HG02798 (cell line): ENCODE data around the gene PLXNA2.
A peak's percentile ranks its signal among the peaks of the same experiment; 100 is the strongest.

ENCODE experiments used
- ATAC-seq: cut with Tn5 transposase; IDR thresholded peaks from one replicate; pipeline ENCODE4 v1.9.1; 2021; ENCODE audit warnings: mild to moderate bottlenecking; ENCODE audit not compliant: unreplicated experiment, poor library complexity

The PLXNA2 gene

DNA sequence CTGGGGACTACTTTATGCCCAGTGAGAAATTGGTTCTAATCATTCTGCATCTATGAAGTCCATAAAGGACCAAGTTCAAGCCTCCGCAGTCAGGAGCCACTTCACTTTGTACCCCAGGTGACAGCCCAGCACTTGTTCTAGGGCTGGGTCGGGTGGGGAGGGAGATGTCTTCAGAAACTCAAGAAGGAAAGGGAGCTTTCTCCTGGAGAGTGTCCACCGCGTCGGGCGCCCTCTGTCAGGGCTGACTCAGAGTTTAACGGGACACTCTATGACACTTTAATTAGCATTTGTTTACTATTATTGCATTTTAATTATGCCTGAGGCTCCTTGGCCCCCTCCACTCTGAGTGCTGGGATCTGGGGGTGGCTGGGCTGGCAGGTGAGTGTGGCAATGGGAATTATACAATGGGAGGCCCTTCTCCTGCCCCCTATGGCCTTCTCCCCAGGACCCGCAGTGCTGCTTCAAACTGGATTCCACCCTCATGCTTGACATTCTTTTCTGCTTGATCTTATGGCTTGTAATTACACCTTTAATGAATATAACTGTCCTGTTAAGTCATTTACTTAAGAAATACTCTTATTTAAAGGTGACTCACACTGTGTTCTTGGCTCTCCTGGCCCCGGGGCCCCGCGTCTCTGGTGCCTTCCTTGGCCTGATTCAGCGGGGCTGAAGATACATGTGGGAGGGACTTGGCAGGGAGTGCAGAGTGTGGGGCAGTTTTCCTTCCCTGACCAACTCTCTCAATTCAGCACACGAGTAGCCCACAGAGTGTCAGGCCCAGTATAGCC, 136.6 kb downstream of the PLXNA2 start:
- no peak for ATAC-seq

DNA sequence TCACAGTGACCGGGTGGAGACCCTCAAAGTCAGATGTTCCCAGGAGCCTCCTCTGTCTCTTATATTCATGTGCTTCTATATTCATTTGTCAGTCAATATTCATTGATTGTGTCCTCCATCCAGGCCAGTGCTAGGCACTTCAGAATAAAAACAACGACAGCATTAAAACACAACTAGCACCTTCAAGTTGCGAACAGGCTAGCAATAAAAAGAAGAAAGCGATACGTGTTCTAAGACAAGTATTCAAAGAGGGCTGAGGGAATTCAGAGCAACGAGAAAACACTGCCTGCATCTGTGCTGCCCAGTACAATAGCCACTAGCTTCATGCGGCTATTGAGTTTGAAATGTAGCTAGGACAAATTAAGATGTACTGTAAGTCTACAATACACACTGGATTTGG, 138.0 kb downstream of the PLXNA2 start:
- ATAC-seq: no peak

DNA sequence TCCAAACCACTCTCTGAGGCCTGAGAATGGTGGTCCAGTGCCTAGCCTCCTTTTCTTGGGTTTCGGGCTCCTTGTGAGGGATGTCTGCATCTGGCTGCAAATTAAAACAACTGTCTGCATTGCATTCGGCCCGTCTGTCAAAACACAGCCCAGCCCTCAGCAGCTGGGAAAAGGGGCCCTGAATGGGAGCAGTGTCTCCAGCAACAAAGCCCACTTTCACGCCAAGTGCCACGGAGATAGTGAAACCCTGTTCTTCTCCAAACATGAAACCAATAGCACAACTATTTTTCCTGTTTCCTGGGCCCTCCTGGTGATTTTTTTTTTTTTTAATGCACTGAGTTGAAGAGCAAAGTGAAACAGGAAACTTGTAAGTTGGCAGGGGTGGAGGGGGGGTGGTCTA, 138.4 kb downstream of the PLXNA2 start:
- no peak for ATAC-seq

DNA sequence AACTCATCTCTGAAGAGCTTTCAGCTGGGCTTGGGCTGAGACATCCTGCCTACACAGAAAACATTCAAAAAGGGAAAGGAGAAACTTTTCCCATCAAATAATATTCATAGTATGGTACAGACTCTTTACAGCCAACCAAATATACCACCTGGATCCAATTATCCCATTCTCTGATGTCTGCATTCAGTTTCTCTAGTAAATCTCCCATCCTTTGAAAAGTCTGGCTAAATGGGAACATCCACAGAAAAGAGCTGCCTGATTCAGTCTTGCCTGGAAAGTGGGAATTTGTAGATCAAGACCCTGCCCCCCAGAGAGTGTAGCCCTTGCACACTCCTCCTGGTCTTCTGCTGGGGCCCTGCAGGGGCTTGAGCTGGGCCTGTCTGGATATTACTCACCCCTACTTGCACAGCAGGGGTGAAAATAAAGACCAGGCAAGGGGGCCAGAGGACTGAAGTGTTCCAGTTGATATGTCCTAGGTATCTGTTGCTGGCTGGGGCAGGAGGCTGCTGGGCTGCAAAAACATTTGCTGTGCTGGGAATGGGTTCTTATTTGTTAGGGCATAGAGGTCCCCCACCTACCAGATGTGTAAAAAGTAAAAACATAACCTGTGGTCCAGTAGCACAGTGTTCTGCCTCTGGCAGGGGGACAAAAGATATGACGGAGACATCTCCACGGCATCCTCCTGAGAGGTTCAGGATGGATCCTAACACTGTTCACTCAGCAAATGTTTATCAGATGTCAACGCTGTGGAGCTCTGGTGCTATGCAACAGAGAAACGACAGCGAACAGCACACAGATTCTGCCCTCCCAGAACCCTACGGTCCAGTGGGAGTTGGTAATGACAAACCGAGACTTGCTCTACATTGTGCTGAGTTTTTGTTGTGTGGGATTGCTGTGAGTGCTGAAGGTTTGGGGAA, 140.3 kb downstream of the PLXNA2 start:
- ATAC-seq: no peak

DNA sequence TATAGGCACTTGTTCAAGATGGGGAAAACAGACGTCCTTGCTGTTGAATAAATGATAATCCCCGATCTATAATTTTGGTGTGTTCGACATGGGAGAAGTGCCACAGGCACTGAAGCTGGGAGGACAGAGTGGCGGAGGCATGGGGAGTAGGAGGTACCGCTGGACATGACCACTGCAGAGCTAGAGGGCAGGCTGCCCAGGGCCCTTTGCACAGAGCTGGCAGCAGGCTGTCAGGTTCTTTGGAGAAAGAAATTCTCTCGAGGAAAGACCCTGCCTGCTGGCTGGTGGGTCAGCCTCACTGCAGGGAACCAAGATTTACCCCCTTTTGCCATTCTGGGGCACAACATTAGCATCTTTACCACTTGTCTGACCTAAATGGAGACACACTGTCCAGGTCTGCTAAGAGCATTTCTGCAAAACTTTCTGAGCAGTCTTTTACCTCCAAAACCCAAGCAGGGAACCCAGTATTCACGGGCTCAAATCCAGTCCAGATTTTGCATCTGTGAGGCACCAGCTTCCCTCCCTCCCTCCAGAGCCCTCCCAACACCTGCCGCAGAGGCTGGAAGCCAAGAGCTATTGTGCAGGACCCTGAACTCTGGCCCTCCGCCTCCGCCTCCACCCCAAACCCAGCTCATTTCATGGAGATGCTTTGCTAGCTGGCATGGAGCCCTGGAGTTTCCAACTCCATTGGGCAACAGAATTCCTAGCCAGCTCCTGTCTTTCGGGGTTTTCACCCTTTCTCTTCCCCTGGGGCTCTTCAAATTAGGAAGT, 142.3 kb downstream of the PLXNA2 start:
- no peak for ATAC-seq

DNA sequence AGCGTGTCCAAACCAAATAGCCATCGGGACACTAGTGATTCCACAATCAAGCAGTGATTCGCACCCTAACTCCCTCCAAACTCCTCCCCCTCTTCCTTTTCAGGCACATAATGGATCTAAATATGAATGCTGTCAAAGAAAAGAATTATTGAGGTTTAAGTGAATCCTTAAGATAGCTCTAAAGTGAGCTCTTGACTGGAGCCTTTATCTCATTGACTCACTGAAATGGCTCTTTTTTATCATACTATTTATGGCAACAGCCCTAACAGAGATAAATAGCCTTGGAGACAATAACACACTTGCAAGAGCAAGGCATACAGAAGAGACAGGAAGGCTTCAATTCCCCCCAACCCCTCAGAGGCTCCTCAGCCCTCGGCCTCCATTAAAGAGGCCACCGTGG, 143.3 kb downstream of the PLXNA2 start:
- ATAC-seq: no peak

DNA sequence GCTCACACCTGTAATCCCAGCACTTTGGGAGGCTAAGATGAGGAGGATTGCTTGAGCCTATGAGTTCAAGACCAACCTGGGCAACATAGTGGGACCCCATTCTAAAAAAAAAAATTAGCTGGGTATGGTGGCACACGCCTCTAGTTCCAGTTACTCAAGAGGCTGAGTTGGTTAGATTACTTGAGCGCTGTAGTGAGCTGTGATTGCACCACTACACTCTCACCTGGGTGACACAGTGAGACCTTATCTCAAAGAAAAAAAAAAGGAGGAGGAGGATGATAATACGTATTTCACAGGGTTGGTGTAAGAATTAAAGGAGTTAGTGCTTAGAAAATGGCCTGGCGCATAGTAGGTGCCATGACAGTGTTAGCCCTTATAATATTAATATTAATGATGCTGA, 144.1 kb downstream of the PLXNA2 start:
- no peak for ATAC-seq

DNA sequence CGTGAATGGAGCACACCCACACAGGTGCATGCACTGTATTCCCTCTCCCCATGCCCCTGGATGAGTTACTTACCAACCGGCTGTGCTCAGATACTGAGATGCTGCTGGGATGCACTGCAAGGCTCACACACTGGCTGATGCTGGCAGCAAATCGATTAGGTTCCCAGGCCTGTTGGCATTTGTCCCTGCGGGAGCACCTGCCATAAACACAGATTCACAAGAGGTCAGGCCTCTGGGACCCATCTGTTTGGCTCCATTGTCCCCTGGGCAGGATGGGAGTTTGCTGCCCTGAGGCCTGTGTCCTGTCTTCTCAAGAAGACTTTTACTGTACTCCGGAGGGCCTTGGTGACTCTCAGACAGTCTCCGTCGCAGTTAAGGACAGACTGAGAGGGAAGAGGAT, 145.4 kb downstream of the PLXNA2 start:
- no peak for ATAC-seq

DNA sequence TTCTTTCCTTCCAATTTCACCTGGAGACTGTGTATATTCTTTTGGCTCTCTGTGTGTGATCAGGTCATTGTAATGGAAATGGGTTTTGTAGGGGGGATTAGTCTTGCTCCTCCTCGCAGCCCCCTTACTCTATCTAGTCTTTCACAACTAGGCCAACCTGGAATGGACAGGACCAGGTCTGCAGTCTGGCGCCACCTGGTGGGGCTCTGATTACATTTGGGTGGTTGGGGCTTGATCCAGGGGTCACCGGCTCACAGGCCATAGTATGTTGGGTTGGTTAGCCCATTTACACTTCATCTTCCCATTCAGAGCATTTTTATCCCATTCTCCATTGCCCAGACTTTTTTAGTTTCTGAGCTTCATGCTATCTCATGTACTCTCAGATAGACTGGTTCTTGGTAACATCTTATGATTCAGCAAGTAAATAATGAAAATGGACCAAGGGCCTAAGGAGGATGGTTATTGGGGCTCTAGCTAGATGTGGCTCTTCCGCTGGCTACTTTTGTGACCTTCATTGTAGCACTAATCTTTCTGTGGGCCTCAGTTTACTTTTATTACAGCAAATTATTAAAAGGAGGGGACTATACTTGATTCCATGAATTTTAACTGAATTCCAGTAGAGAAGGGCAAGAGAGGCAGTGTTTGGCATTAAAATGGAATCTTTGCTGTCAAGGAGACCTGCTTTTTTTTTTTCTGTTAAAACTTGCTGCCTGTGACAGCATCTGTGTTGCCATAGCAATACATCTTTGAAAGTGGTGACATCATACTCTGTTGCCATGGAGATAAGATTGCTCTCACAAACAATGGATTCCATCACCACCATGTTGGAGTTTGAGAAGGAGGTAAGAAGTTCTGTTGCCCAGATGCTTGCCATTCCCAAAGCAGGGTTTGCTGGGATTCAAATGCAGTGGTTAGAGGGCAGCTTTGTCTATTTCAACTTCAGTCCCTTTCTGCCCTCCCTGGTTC, 150.1 kb downstream of the PLXNA2 start:
- peak; percentile 70 for ATAC-seq

DNA sequence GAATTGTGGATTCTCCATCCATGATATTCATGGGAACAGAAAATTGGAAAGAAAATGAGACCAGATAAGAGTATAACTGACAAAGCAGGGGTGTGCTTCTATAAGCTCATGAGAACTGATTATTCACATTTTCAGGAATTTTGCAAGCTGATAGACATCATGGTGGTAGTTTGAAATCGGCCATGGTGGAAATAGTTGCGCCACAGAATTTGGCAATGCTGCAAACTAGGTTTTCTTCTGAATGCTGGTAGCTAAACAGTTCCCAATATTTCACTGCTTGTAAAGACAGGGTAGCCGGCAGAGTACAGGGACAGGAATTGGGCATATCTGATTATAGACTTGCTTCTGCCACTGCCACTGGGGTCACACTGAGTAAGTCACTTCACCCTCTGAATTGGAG, 151.1 kb downstream of the PLXNA2 start:
- ATAC-seq: no peak

DNA sequence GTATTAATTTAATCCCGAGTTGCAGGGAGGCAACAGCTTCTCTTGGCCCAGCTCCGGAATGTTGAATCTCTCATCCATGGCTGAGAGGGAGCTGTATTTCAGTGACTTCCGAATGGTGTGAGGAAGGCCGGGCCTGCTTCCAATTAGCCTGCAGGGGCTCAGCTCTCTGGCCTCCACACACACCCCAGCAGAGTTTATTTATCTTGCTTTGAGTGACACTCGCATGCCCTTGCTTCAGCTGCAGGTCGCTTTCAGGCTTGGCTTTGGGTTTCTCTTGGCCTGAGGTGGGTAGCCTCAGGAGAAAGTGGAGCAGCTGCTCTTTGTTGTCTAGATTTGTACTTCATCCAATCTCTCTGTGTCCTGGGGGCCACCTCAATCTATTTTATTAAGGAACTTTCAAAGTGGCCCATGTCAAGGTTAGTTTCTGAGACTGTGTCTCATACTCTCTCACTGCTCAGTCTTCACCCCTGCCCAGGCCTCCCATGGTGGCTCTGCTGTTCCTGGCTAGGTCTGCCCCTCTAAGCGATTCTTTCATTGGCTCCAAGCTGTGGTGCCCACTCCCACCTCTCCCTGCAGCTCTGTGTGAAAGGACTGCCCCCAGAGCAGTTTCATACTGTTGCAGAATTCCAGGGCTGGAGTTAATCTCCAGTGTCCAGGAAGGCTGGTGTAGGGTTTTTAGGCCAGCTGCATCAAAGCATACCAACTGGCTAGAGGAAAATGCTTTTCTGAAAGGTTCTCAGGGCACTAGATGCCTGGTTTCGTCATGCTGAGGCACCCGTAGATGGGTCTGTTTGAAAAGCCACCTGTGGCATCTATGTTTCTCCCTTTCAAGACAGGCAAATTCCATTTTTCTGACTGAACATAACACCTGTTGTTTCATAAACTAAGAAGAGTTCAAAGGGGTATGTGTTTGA, 153.5 kb downstream of the PLXNA2 start:
- no peak for ATAC-seq

DNA sequence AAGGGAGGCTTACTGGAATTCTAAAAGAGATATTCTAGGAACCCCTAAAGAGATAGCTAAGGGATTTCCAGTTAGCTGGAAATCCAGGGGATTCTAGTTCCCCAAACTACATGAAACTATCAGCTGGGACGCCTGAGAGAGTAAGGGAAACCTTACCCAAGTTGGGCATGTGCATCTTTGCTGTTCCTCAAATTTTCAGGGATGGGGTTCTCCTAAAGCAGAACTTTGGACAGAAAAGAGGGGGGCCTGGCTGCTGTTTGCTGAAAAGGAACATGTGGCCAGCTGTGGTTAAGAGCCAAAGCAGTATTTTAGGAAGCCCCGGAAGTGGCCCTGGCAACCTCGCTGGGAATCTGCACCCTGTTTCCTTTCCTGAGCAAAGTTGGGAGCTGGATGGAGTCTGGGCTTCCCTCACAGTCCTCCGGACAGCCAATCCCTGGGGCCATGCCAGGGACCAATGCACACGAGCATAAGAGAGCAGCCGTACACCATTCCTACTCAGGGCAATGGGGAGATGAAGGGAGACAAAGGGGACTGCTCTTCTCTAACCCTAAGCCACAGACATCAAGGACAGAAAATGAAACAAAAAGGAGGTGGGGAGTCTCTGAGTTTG, 154.3 kb downstream of the PLXNA2 start:
- ATAC-seq: no peak

DNA sequence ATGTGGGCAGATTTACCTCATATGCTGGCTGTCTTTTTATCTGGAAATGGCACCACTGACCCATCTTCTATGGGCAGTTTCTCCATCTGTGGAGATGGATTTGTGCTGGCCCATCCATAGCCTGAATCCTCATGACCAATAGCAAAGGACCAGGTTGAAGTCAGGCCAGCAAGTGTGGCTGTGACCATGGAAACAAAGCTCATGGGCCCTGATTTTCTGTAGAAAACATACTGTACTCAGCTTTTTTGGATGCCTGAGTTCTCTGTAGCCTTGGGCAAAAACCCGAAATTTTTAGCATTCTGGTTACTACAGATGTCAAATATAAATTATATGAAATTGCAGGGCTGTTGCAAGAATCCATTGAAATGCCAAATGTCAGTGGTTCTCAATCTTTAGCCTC, 155.0 kb downstream of the PLXNA2 start:
- ATAC-seq: no peak

DNA sequence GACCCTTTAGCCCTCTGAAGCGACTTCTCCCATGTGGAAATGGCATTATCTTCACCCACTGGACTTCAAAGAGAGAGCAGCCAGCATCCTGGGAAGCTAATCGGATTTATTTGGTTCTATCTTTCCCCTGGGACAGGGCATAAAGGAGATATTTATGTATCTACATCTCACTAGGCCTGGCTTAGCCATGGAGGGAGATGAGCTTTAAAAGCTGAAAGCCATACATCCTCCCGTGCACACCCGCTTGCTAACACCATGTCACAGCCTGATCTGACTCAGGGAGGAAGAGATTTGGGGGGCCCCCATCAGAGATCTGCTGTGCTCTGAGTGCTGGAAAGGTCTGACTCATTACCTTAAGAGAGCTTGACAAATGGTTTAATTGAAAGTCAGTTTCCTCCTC, 155.9 kb downstream of the PLXNA2 start:
- ATAC-seq: no peak

DNA sequence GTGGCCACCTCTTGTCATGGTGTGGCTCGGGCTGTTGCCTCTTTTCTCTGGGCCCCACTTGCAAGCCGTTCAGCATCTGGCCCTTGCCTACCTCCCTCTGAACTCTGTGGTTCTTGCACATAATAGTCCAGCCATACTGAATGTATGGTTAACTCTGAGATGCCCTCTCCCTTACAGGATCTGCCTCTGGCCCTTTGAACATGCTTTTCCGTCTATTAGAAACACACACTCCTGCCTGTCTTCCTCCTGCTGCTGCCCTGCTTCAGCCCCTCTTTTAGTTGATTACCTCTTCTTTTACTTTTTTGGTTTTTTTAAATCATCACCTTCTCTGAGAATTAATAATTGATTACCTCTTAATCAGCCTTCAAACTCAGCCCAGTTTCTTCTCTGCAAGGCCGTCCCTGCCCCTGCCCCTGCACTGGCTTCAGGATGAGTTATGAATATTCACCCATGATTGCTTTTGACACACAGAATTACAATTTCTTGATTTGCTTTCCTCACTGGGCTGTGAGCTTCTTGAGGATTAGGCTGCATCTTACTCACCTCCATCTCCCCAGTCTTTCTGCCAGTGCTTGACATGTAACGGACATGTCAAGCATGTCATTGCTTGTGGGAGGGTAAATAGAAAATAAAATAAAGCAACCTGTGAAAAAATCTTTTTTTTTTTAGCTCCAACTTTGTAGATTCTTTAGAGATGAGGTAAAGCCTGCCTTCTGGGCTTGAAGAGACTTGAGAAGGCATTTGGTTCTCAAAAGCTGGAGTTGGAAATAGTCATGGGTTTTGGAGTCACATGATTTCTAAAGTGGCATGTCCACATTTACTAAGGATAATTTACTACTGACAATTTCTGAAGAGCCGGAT, 158.3 kb downstream of the PLXNA2 start:
- peak; percentile 4 for ATAC-seq

DNA sequence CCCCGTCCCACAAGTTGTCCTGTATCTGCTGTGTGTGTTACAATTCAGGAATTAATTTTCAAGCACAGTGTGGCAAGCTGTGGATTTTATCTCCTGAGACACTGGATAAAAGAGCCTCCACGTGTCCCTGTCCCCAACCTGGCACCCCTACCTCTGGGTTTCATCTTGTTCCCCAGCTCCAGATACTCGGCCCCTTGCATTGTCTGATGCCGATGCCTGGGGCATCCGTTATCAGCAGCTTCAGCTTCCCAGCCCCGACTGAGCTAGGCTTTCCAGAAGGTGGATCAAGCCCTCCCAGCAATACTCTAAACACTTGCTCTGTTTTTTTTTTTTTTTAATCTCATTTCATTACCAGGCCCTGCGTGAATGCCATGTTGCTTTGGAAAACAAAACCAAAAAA, 159.4 kb downstream of the PLXNA2 start:
- ATAC-seq: no peak

DNA sequence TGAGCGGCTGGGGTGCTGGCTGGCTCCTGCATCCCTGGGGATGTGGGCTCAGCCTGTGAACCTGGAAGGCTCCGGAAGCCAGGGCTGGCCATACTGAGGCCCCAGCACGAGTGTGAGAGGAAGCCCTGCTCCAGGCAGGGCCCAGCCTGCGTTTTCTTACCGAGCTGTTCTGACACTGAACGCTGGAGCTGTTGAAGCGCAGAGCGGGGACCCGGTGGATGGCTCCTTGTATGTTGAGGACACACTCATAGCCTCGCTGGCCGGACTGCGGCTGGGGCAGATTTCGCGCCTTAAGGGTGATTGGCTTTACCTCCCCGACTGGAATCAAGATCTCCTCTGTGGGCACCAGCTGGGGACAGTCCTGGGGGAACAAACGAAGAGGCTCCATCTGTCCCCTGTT, 160.0 kb downstream of the PLXNA2 start:
- no peak for ATAC-seq
